Activated CD4-positive, alpha-beta T cell treated with anti-CD3 and anti-CD28 coated beads for 1 hour (primary cell): ENCODE measurements around the gene HNRNPCL1.
"Not testable (repeated sequence)": the region's sequence is repeated elsewhere in the genome, so short reads cannot be mapped to it uniquely, and the experiment has no call there.

ENCODE experiments used
- DNase-seq: peaks from one replicate; pipeline ENCODE4 v3.0.0-alpha.2; 2020

HNRNPCL1 gene

GRCh38 chr1:12848620-12849019 lies at the start of gene HNRNPCL1:
Gene HNRNPCL1 (minus strand): TSS chr1:12848720. CDS start chr1:12848289, 431 bp downstream.
- not testable (repeated sequence) for DNase-seq

DNA sequence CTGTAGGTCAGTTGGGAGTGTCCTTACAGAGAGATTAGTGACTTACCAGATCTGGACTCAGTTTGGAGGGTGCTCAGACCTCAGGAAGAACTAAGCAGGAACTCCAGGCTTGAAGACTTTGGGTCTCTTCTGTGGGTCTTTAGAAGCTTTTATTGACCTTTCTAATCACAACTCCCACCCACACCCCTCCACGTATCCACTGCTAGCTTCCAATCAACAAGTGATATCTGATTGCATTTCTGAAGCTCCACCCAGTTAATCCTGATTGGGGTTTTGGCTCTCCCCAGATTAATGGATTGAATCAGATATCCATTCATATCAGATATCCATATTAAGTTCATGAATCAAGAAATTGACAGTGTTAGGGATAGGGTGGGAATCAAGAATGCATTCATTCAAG lies 49.6 kb upstream of the HNRNPCL1 start, which contains the start of gene PRAMEF10:
TSS of gene PRAMEF10 (minus strand) at position 101 of the 400 bp plus-strand sequence. CDS start 2,423 bp downstream, outside the sequence.
- not testable (repeated sequence) for DNase-seq

DNA sequence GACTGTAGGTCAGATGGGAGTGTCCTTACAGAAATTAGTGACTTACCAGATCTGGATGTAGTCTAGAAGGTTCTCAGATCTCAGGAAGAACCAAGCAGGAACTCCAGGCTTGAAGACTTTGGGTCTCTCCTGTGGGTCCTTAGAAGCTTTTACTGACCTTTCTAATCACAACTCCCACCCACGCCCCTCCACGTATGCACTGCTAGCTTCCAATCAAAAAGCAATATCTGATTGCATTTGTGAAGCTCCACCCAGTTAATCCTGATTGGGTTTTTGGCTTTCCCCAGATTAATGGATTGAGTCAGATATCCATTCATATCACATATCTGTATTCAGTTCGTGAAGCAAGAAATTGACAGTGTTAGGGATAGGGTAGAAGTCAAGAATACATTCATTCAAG lies 37.6 kb upstream of the HNRNPCL1 start, which contains the start of gene PRAMEF4:
TSS of gene PRAMEF4 (minus strand) at position 101 of the 400 bp plus-strand sequence. CDS start 2,807 bp downstream, outside the sequence.
- DNase-seq, result not testable (repeated sequence)

- not testable (repeated sequence) for DNase-seq
Measured at GRCh38 chr1:12878453-12878852, 29.9 kb upstream of the HNRNPCL1 start.

- not testable (repeated sequence) for DNase-seq
Measured at GRCh38 chr1:12863131-12863880, 14.8 kb upstream of the HNRNPCL1 start.

DNA sequence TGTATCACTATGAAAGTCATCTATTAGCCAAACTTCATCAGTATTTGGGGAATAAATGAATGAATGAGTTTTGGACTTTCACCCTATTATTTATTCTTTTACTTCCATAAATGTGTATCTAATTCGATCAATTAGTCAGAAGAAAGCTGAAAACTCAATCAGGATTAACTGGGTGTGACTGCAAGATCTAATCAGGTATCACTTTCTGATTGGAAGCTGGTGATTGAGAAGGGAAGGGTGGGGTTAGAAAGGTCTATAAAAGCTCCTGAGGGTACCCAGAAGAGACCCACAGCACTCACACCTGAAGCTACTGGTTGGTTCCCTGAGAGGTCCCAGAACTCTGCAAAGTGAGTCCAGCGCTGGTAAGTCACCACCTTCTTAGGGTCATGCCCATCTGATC lies 8.3 kb upstream of the HNRNPCL1 start, which contains the start of gene PRAMEF2:
TSS of gene PRAMEF2 (plus strand) at position 301 of the 400 bp plus-strand sequence. CDS start 1,924 bp downstream, outside the sequence.
- DNase-seq, result not testable (repeated sequence)

DNA sequence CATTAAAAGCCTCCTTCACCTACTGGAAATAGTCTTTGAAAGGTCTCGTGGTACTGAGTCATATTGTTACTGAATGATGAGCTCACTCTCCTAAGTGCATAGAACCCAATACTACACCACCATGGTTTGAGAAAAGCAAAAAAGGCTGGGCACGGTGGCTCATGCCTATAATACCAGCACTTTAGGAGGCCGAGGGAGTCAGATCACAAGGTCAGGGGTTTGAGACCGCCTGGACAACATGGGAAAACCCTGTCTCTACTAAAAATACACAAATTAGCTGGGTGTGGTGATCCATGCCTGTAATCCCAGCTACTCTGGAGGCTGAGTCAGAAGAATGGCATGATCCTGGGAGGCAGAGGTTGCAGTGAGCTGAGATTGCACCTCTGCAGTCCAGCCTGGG lies 3.3 kb upstream of the HNRNPCL1 start:
- no peak for DNase-seq

DNA sequence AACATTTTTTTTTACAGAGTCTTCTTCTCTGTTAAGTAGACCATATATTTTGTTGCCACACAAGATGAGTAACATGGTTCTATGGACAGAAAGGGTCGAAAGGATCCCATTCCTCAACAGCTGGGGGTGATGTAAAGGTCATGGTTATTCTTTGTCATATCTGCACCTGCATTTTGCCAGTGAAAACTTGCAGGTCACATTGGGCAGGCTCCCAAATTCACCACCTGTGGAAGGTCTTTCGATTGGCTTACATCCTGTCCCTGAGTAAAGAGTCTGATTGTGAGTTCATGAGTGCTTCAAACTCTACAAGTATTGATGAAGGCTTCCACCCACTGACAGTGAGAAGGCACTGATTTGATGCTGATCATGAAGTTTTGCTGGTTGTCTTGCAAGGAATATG lies 15.3 kb downstream of the HNRNPCL1 start:
- DNase-seq, result not testable (repeated sequence)

- not testable (repeated sequence) for DNase-seq
Measured at GRCh38 chr1:12831310-12831709, 17.2 kb downstream of the HNRNPCL1 start, which contains the start of gene PRAMEF11. Gene PRAMEF11 (minus strand): TSS chr1:12831410. CDS start chr1:12828789, 2,621 bp downstream.

- DNase-seq, result not testable (repeated sequence)
Measured at GRCh38 chr1:12819061-12819460, 29.5 kb downstream of the HNRNPCL1 start.

DNA sequence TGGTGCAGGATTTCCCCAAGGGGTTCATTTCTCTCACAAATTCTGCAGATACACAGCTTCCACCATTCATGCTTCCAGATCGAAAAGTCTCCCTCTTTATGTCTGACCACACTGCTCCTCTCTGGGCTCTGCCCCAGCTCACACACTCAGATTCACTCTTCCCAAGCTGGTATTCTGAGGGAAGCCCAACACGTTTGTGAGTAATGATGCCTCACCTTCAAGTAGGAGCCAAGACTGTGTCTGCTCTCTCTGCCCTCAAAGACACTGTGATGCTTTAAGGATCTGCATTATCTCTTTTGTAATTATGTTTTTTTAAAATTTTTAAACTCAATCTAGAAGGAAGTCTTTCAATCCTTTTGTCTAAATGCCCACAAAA lies 37.1 kb downstream of the HNRNPCL1 start:
- no peak for DNase-seq

DNA sequence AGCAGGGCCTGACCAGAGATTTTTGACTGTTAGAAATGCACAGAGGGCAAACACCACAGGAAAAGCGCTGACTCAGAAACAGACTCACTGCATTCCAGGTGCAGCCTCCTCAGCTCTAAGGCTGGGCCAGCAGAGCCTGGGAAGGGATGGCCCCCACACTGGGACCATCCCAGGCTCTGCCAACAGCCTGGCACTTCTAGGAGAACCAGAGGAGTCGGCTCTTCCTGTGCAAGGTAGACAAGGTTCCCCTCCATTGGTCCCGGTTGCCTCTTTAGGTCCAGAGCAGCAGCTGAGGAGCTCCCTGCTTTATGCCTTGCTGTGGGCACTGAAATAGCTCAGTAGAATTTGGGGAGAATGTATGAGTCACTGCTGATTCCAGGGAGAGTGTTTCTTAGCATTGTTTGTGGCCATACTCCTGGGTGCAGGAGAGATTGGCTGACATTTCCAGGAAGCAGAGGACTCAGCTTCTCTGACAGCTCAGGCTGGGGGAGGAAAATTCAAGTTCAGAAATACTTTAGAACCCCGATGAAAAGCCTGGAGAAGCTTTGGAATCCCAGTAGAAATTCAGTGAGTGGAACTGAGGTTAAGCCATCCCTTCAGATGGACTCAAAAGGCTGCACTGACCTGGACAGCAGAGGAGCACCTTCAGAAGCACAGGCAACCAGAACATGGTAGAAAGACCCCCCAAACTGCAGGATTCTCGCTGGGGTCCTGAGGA lies 37.7 kb downstream of the HNRNPCL1 start:
- DNase-seq, result no peak

- no peak for DNase-seq
Measured at GRCh38 chr1:12809933-12810332, 38.6 kb downstream of the HNRNPCL1 start.

DNA sequence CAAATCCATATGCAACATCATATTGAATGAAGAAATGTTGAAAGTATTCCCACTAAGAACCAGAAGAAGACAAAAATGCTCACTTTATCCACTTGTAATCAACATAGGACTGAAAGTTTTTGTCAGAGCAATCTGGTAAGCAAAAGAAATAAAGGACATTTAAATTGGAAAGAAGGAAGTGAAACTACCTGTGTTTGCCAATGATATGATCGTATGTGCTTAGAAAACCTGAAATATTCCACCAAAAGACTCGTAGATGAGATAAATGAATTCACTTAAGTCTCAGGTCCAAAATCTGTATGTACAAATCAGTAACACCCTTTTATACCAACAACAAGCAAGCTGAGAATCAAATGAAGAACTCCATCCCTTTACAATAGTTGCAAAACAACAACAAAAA lies 48.8 kb downstream of the HNRNPCL1 start:
- no peak for DNase-seq

DNA sequence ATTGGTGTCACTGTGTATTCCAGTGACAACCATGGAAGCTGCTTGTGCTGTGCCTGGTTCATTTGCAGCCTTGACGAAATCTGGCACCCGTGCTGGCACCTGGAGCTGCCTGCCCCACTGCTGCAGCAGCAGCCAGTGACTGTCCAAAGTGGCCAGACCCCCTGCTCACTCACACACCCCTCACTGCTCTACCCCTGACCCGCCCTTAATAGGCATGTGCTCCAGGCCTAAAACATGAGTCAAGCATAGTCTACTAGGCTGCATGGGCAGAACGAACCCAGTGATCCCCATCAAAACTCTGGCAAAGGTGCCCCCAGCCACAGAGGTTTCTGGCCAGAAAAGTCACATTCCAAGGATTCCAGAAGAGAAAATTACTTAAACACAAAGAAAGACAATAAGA lies 49.6 kb downstream of the HNRNPCL1 start:
- DNase-seq, result no peak
